ENCODE measurements around the gene STK24.

Gene STK24

GRCh38 chr13:98468929-98469328 is 108.0 kb downstream of the STK24 start:
- DNase-seq, result no peak

GRCh38 chr13:98468361-98468760 is 108.5 kb downstream of the STK24 start:
- no peak for DNase-seq

GRCh38 chr13:98467263-98467985 is 109.5 kb downstream of the STK24 start:
- no peak for DNase-seq

- peak; percentile 63 to 69 for DNase-seq
These were observed 110.2 kb downstream of the STK24 start for GRCh38 chr13:98466634-98467236.

GRCh38 chr13:98462946-98463345 is 114.0 kb downstream of the STK24 start:
- no peak for DNase-seq

- no peak for DNase-seq
These were observed 114.5 kb downstream of the STK24 start for GRCh38 chr13:98462241-98462882.

GRCh38 chr13:98461486-98462240 is 115.2 kb downstream of the STK24 start:
- no peak for DNase-seq

- DNase-seq, result no peak
These were observed 116.4 kb downstream of the STK24 start for GRCh38 chr13:98460516-98460915.

- no peak for DNase-seq
These were observed 117.1 kb downstream of the STK24 start for GRCh38 chr13:98459721-98460370.

GRCh38 chr13:98459171-98459681 is 117.7 kb downstream of the STK24 start:
- DNase-seq, result no peak

- no peak for DNase-seq
These were observed 118.5 kb downstream of the STK24 start for GRCh38 chr13:98458431-98458830.

GRCh38 chr13:98457053-98457452 is 119.9 kb downstream of the STK24 start:
- no peak for DNase-seq

GRCh38 chr13:98456413-98456845 is 120.5 kb downstream of the STK24 start:
- DNase-seq, result no peak

- DNase-seq, result no peak
These were observed 122.5 kb downstream of the STK24 start for GRCh38 chr13:98454389-98454881.

GRCh38 chr13:98452851-98453843 is 123.8 kb downstream of the STK24 start:
- no peak for DNase-seq

- no peak for DNase-seq
These were observed 125.0 kb downstream of the STK24 start for GRCh38 chr13:98451676-98452470.

- no peak for DNase-seq
These were observed 126.3 kb downstream of the STK24 start for GRCh38 chr13:98450539-98451111.

GRCh38 chr13:98450026-98450425 is 126.9 kb downstream of the STK24 start:
- no peak for DNase-seq

GRCh38 chr13:98449273-98449672 is 127.6 kb downstream of the STK24 start:
- no peak for DNase-seq

- no peak for DNase-seq
These were observed 128.3 kb downstream of the STK24 start for GRCh38 chr13:98448642-98448928.

All from stimulated activated CD4-positive, alpha-beta T cell treated with anti-CD3 and anti-CD28 coated beads, Interleukin-2, amount 100 ng/mL, for 24 hours (primary cell).